Measurements from ENCODE around the gene SETBP1. TPM values are rescaled to one million over a fixed set of nuclear protein-coding genes. Genes with fewer than 3 reads are reported as not detected.

Gene SETBP1
- total RNA-seq, 1 experiment from 2014 or later: 0.05 TPM

DNA sequence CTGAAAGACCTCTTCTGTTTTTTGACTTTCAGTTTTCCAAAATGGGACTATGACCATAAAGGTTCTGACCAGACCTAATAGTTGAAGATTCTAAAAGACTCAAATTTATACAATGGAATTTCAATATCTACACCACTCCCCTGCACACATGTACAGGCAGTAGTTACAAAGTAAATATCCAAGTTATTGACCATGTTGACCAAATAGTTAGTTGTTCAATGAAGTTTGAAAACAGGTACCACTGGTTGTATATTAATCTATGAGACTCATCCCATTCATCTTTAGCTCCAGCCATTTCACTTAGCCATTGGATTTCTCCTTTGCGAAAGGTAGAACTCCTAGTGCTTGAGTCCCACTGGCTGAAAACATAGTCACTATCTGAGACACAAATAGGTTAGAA, 277.4 kb downstream of the SETBP1 start:
- no peak overlapping the region for H3K27ac ChIP-seq (ENCODE audit: low read depth, low read length)
- H2AFZ ChIP-seq (ENCODE audit: low read depth, low read length, poor library complexity, severe bottlenecking): no peak overlapping the region
- H3K9me3 ChIP-seq (ENCODE audit: control insufficient read depth in 1 of 2, insufficient read depth in 1 of 2, low read depth in 1 of 2, low read length in 2 of 2): peaks cover 0 to 28% of the 10 kb centered on the region in 2 experiments; a peak in 2 of 4 replicates
- no peak overlapping the region for H3K9ac ChIP-seq (ENCODE audit: low read length)
- ChIA-PET POLR2A (no interaction called here), RAD21 (ENCODE audit: low non-redundant PET in 1 of 2, low total read pairs in 2 of 2, uncharacterized antibody in 2 of 2, unreplicated experiment in 2 of 2) (no interaction called here), CTCF (no interaction called here)
- no peaks in the 10 kb centered on the region for H3K79me2 ChIP-seq (ENCODE audit: insufficient read depth, low read length)
- TF ChIP-seq EZH2 (IDR thresholded peaks at IDR 0.05) (no peak), CEBPB (IDR thresholded peaks at IDR 0.05; ENCODE audit: low read depth) (no peak), EGR1 (IDR thresholded peaks at IDR 0.05; ENCODE audit: low read depth) (no peak), FOSL1 (IDR thresholded peaks at IDR 0.05; ENCODE audit: low read depth) (no peak), ZNF274 (IDR thresholded peaks at IDR 0.05; ENCODE audit: low read depth, low read length) (no peak), TCF7L2 (IDR thresholded peaks at IDR 0.05; ENCODE audit: borderline replicate concordance, extremely low read depth, insufficient read depth, insufficient read length) (no peak), SP1 (IDR thresholded peaks at IDR 0.05; ENCODE audit: low read depth) (no peak), JUND (IDR thresholded peaks at IDR 0.05) (no peak), SRF (IDR thresholded peaks at IDR 0.05; ENCODE audit: low read depth) (no peak)
- TF ChIP-seq, protein P1, sequence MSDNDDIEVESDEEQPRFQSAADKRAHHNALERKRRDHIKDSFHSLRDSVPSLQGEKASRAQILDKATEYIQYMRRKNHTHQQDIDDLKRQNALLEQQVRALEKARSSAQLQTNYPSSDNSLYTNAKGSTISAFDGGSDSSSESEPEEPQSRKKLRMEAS (IDR thresholded peaks at IDR 0.05): no peak
- TF ChIP-seq, protein P2, sequence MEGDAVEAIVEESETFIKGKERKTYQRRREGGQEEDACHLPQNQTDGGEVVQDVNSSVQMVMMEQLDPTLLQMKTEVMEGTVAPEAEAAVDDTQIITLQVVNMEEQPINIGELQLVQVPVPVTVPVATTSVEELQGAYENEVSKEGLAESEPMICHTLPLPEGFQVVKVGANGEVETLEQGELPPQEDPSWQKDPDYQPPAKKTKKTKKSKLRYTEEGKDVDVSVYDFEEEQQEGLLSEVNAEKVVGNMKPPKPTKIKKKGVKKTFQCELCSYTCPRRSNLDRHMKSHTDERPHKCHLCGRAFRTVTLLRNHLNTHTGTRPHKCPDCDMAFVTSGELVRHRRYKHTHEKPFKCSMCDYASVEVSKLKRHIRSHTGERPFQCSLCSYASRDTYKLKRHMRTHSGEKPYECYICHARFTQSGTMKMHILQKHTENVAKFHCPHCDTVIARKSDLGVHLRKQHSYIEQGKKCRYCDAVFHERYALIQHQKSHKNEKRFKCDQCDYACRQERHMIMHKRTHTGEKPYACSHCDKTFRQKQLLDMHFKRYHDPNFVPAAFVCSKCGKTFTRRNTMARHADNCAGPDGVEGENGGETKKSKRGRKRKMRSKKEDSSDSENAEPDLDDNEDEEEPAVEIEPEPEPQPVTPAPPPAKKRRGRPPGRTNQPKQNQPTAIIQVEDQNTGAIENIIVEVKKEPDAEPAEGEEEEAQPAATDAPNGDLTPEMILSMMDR (IDR thresholded peaks at IDR 0.05 in 2 of 3, conservative IDR thresholded peaks at IDR 0.05 in 1 of 3; ENCODE audit: borderline replicate concordance in 1 of 3, insufficient read depth in 1 of 3, low read depth in 2 of 3, low read length in 2 of 3): no peak
- TF ChIP-seq, protein P3, sequence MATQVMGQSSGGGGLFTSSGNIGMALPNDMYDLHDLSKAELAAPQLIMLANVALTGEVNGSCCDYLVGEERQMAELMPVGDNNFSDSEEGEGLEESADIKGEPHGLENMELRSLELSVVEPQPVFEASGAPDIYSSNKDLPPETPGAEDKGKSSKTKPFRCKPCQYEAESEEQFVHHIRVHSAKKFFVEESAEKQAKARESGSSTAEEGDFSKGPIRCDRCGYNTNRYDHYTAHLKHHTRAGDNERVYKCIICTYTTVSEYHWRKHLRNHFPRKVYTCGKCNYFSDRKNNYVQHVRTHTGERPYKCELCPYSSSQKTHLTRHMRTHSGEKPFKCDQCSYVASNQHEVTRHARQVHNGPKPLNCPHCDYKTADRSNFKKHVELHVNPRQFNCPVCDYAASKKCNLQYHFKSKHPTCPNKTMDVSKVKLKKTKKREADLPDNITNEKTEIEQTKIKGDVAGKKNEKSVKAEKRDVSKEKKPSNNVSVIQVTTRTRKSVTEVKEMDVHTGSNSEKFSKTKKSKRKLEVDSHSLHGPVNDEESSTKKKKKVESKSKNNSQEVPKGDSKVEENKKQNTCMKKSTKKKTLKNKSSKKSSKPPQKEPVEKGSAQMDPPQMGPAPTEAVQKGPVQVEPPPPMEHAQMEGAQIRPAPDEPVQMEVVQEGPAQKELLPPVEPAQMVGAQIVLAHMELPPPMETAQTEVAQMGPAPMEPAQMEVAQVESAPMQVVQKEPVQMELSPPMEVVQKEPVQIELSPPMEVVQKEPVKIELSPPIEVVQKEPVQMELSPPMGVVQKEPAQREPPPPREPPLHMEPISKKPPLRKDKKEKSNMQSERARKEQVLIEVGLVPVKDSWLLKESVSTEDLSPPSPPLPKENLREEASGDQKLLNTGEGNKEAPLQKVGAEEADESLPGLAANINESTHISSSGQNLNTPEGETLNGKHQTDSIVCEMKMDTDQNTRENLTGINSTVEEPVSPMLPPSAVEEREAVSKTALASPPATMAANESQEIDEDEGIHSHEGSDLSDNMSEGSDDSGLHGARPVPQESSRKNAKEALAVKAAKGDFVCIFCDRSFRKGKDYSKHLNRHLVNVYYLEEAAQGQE (IDR thresholded peaks at IDR 0.05; ENCODE audit: low read depth): no peak
- BruUV-seq (replicated peaks): no TSS peak
- H3K4me1 ChIP-seq (ENCODE audit: control insufficient read depth in 1 of 2, insufficient read depth in 2 of 2, low read length in 2 of 2): no peaks in the 10 kb centered on the region
- H3K4me2 ChIP-seq (ENCODE audit: low read length): no peak overlapping the region
- H3K4me3 ChIP-seq (replicated peaks in 1 of 2; ENCODE audit: low read depth in 1 of 2, low read length in 2 of 2): no peak overlapping the region
- DNase-seq (ENCODE audit: low read depth, low spot score): no peak
- no peak for ATAC-seq
- no peaks in the 10 kb centered on the region for H3K36me3 ChIP-seq (ENCODE audit: control insufficient read depth in 1 of 2, insufficient read depth in 2 of 2, low read length in 2 of 2)
- H4K20me1 ChIP-seq (ENCODE audit: insufficient read depth): no peaks in the 10 kb centered on the region
- H3K9me2 ChIP-seq (ENCODE audit: insufficient read depth): no peaks in the 10 kb centered on the region
- H3K27me3 ChIP-seq (ENCODE audit: insufficient read depth, low read length): no peaks in the 10 kb centered on the region
- intact Hi-C loops (cut with micrococcal nuclease): no loop called here
